Karpas-422 (cell line): Measurements from ENCODE around the gene SHC4. TPM values are rescaled to one million over a fixed set of nuclear protein-coding genes. Genes with fewer than 3 reads are reported as not detected.

ENCODE experiments used
- DNase-seq: peaks from one replicate; pipeline ENCODE4 v3.0.0-alpha.2; 2015
- H2AFZ ChIP-seq: fragments of 200-600 bp; sonication (generic); 2 replicates; pipeline ENCODE4 v1.6.1; 2014; ENCODE audit warnings: antibody characterized with exemption, low read length, mixed read lengths
- H3K27ac ChIP-seq: fragments of 200-600 bp; sonication (generic); 2 replicates; pipeline ENCODE4 v1.5.1; 2014; ENCODE audit warnings: mild to moderate bottlenecking, low read length, moderate library complexity
- H3K27me3 ChIP-seq: fragments of 200-600 bp; sonication (generic); 2 replicates; pipeline ENCODE4 v1.6.1; 2014; ENCODE audit warnings: low read length, mixed read lengths
- H3K36me3 ChIP-seq: fragments of 200-600 bp; sonication (generic); 2 replicates; pipeline ENCODE4 v1.6.1; 2014; ENCODE audit warnings: low read length, mixed read lengths; ENCODE audit not compliant: insufficient read depth
- H3K4me1 ChIP-seq: fragments of 200-600 bp; sonication (generic); 2 replicates; pipeline ENCODE4 v1.6.1; 2014; ENCODE audit warnings: mild to moderate bottlenecking, low read length, mixed read lengths
- H3K4me2 ChIP-seq: fragments of 200-600 bp; sonication (generic); 2 replicates; pipeline ENCODE4 v1.6.1; 2014; ENCODE audit warnings: low read length, low read depth, mild to moderate bottlenecking; ENCODE audit not compliant: poor library complexity, severe bottlenecking
- H3K4me3 ChIP-seq: fragments of 200-600 bp; sonication (generic); 2 replicates; pipeline ENCODE4 v1.5.1; 2014; ENCODE audit warnings: mild to moderate bottlenecking, antibody characterized with exemption, low read length, mixed read lengths
- H3K79me2 ChIP-seq: fragments of 200-600 bp; sonication (generic); 2 replicates; pipeline ENCODE4 v1.6.1; 2014; ENCODE audit warnings: mild to moderate bottlenecking, low read length, mixed read lengths
- H3K9ac ChIP-seq: fragments of 200-600 bp; sonication (generic); 2 replicates; pipeline ENCODE4 v1.6.0; 2014; ENCODE audit warnings: low read length
- H3K9me2 ChIP-seq: fragments of 200-600 bp; sonication (generic), shearing (Covaris generic); replicated peaks from 2 replicates; pipeline ENCODE4 v1.6.0; 2014; ENCODE audit warnings: mild to moderate bottlenecking, low read length, moderate library complexity; ENCODE audit not compliant: insufficient read depth
- H3K9me3 ChIP-seq: fragments of 300-700, 200-600 bp; sonication (generic); 2 replicates; pipeline ENCODE4 v1.6.1; 2014; ENCODE audit warnings: low read length, mixed read lengths
- H4K20me1 ChIP-seq: fragments of 200-600 bp; sonication (generic); 2 replicates; pipeline ENCODE4 v1.6.1; 2014; ENCODE audit warnings: mild to moderate bottlenecking, antibody characterized with exemption, low read length, low read depth; ENCODE audit not compliant: insufficient read depth
- total RNA-seq: library from RNA; depleted of rRNA; stranded (reverse); fragments of >200 nt; shearing (Covaris generic); gene quantifications from 2 replicates; pipeline ENCODE4 v1.2.3, GENCODE V29; 2014; ENCODE audit warnings: low replicate concordance

SHC4 gene
- total RNA-seq, 1 experiment from 2014 or later: not detected

GRCh38 chr15:48941904-48942303 lies 21.8 kb downstream of the SHC4 start:
- no peaks in the 10 kb centered on the region for H3K4me1 ChIP-seq
- no peak overlapping the region for H3K4me2 ChIP-seq
- H4K20me1 ChIP-seq: no peaks in the 10 kb centered on the region
- H3K27me3 ChIP-seq: no peaks in the 10 kb centered on the region
- no peak for DNase-seq
- H2AFZ ChIP-seq: no peak overlapping the region
- H3K4me3 ChIP-seq: no peak overlapping the region
- H3K9ac ChIP-seq: no peak overlapping the region
- H3K36me3 ChIP-seq: no peaks in the 10 kb centered on the region
- H3K9me2 ChIP-seq: peaks cover 4% of the 10 kb centered on the region; the same call in 1 of the 2 replicates
- no peaks in the 10 kb centered on the region for H3K79me2 ChIP-seq
- no peaks in the 10 kb centered on the region for H3K9me3 ChIP-seq
- H3K27ac ChIP-seq: no peak overlapping the region

GRCh38 chr15:48940508-48940907 lies 23.2 kb downstream of the SHC4 start:
- H3K4me3 ChIP-seq: no peak overlapping the region
- H3K9ac ChIP-seq: no peak overlapping the region
- no peaks in the 10 kb centered on the region for H4K20me1 ChIP-seq
- DNase-seq: no peak
- H3K27ac ChIP-seq: no peak overlapping the region
- H3K9me3 ChIP-seq: no peaks in the 10 kb centered on the region
- no peaks in the 10 kb centered on the region for H3K79me2 ChIP-seq
- no peak overlapping the region for H2AFZ ChIP-seq
- H3K9me2 ChIP-seq: peaks cover 4% of the 10 kb centered on the region; the same call in 1 of the 2 replicates
- H3K27me3 ChIP-seq: no peaks in the 10 kb centered on the region
- H3K4me1 ChIP-seq: no peaks in the 10 kb centered on the region
- no peaks in the 10 kb centered on the region for H3K36me3 ChIP-seq
- no peak overlapping the region for H3K4me2 ChIP-seq

- Histone ChIP-seq H3K4me2 (no peak overlapping the region), H3K36me3 (no peaks in the 10 kb centered on the region), H3K9me2 (peaks cover 4% of the 10 kb centered on the region; the same call in 1 of the 2 replicates), H4K20me1 (no peaks in the 10 kb centered on the region), H3K79me2 (no peaks in the 10 kb centered on the region), H3K9ac (no peak overlapping the region), H3K9me3 (no peaks in the 10 kb centered on the region), H3K27ac (no peak overlapping the region), H2AFZ (no peak overlapping the region), H3K4me1 (no peaks in the 10 kb centered on the region), H3K27me3 (no peaks in the 10 kb centered on the region), H3K4me3 (no peak overlapping the region)
- DNase-seq: no peak
These were observed 24.1 kb downstream of the SHC4 start for GRCh38 chr15:48939648-48940047.

- H4K20me1 ChIP-seq: no peaks in the 10 kb centered on the region
- H3K4me3 ChIP-seq: no peak overlapping the region
- no peak overlapping the region for H3K4me2 ChIP-seq
- H3K79me2 ChIP-seq: no peaks in the 10 kb centered on the region
- H3K36me3 ChIP-seq: no peaks in the 10 kb centered on the region
- no peak overlapping the region for H2AFZ ChIP-seq
- no peaks in the 10 kb centered on the region for H3K4me1 ChIP-seq
- H3K9me3 ChIP-seq: no peaks in the 10 kb centered on the region
- H3K27me3 ChIP-seq: no peaks in the 10 kb centered on the region
- no peak overlapping the region for H3K9ac ChIP-seq
- no peak overlapping the region for H3K27ac ChIP-seq
- DNase-seq: no peak
- peaks cover 4% of the 10 kb centered on the region; the same call in 1 of the 2 replicates for H3K9me2 ChIP-seq
These were observed 25.8 kb downstream of the SHC4 start for GRCh38 chr15:48937886-48938285.

- no peak overlapping the region for H3K9ac ChIP-seq
- DNase-seq: no peak
- no peak overlapping the region for H2AFZ ChIP-seq
- H3K9me2 ChIP-seq: peaks cover 4% of the 10 kb centered on the region; the same call in 1 of the 2 replicates
- no peaks in the 10 kb centered on the region for H3K36me3 ChIP-seq
- H3K4me2 ChIP-seq: no peak overlapping the region
- no peak overlapping the region for H3K4me3 ChIP-seq
- H3K27ac ChIP-seq: no peak overlapping the region
- no peaks in the 10 kb centered on the region for H3K4me1 ChIP-seq
- no peaks in the 10 kb centered on the region for H3K9me3 ChIP-seq
- no peaks in the 10 kb centered on the region for H3K79me2 ChIP-seq
- no peaks in the 10 kb centered on the region for H3K27me3 ChIP-seq
- H4K20me1 ChIP-seq: no peaks in the 10 kb centered on the region
These were observed 27.1 kb downstream of the SHC4 start for GRCh38 chr15:48936666-48937065.

- Histone ChIP-seq H3K9me2 (peaks cover 4% of the 10 kb centered on the region; the same call in 1 of the 2 replicates), H4K20me1 (no peaks in the 10 kb centered on the region), H3K27ac (no peak overlapping the region)
These were observed 28.5 kb downstream of the SHC4 start for GRCh38 chr15:48935236-48935635.

GRCh38 chr15:48930735-48931134 lies 33.0 kb downstream of the SHC4 start:
- Histone ChIP-seq H3K4me2 (no peak overlapping the region), H3K27me3 (no peaks in the 10 kb centered on the region), H3K27ac (no peak overlapping the region), H3K4me3 (no peak overlapping the region), H3K9ac (no peak overlapping the region), H3K79me2 (no peaks in the 10 kb centered on the region), H3K4me1 (no peaks in the 10 kb centered on the region), H2AFZ (no peak overlapping the region), H3K36me3 (no peaks in the 10 kb centered on the region), H3K9me3 (no peaks in the 10 kb centered on the region), H3K9me2 (no peaks in the 10 kb centered on the region), H4K20me1 (no peaks in the 10 kb centered on the region)
- no peak for DNase-seq

More at GRCh38 chr15:48935236-48935635, 28.5 kb downstream of the SHC4 start:
- Histone ChIP-seq H3K4me3 (no peak overlapping the region), H3K4me1 (no peaks in the 10 kb centered on the region), H3K4me2 (no peak overlapping the region), H3K9ac (no peak overlapping the region), H2AFZ (no peak overlapping the region), H3K27me3 (no peaks in the 10 kb centered on the region), H3K79me2 (no peaks in the 10 kb centered on the region), H3K9me3 (no peaks in the 10 kb centered on the region), H3K36me3 (no peaks in the 10 kb centered on the region)
- no peak for DNase-seq

GRCh38 chr15:48929661-48930060 lies 34.1 kb downstream of the SHC4 start:
- Histone ChIP-seq H3K9me3 (no peaks in the 10 kb centered on the region), H3K79me2 (no peaks in the 10 kb centered on the region), H2AFZ (no peak overlapping the region), H3K27ac (no peak overlapping the region), H4K20me1 (no peaks in the 10 kb centered on the region), H3K4me2 (no peak overlapping the region), H3K9ac (no peak overlapping the region), H3K27me3 (no peaks in the 10 kb centered on the region), H3K9me2 (no peaks in the 10 kb centered on the region), H3K4me1 (no peaks in the 10 kb centered on the region), H3K36me3 (no peaks in the 10 kb centered on the region), H3K4me3 (no peak overlapping the region)
- no peak for DNase-seq
